ENCODE results near the gene ZNF618. TPM values are rescaled to one million over a fixed set of nuclear protein-coding genes. Genes with fewer than 3 reads are reported as not detected.

The ZNF618 gene
- polyA plus RNA-seq, 1 of the 3 experiments (the other 2 are of a cell fraction) = 6.2 TPM

DNA sequence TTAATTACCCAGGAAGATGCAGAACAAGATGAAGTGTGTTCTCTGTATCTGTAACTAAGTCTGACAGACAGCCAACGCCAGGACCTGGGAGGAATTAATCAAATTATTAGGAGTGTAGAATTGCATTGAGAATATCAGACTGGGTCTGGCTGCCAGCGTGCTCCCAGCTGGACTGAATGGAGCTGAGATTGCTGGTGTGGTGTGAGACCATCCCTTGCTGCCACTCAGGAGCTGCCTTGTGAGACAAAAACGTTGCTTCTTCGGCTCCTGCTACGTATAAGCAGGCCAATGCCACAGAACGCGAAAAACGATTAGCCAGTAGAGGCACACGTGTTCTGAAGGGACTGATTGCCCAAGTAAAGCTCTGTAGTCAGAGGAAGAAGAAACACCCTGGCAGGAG lies 135.2 kb downstream of the ZNF618 start:
- Histone ChIP-seq H2AFZ (ENCODE audit: low read depth) (no peak overlapping the region), H3K4me3 (ENCODE audit: low read depth in 2 of 2, low read length in 1 of 2) (no peak overlapping the region; a peak in 1 of 4 replicates), H3K27me3 (ENCODE audit: insufficient read depth) (no peaks in the 10 kb centered on the region), H3K27ac (ENCODE audit: low read depth in 2 of 2, low read length in 1 of 2) (peak overlapping the region in 1 of 2 experiments; percentile 94; a peak in 2 of 4 replicates), H3K79me2 (ENCODE audit: insufficient read depth) (no peaks in the 10 kb centered on the region), H3K36me3 (replicated peaks in 1 of 2; ENCODE audit: control insufficient read depth in 1 of 2, insufficient read depth in 2 of 2, low read length in 1 of 2) (peaks cover 53 to 58% of the 10 kb centered on the region in 2 experiments), H3K9ac (no peak overlapping the region), H4K20me1 (ENCODE audit: insufficient read depth) (no peaks in the 10 kb centered on the region), H3F3A (replicated peaks; ENCODE audit: insufficient read depth) (no peaks in the 10 kb centered on the region), H3K4me1 (ENCODE audit: control insufficient read depth in 1 of 2, insufficient read depth in 2 of 2, low read depth in 1 of 2, low read length in 1 of 2) (peaks cover 0 to 27% of the 10 kb centered on the region in 2 experiments; a peak in 2 of 4 replicates), H3K4me2 (no peak overlapping the region), H3K9me3 (no peaks in the 10 kb centered on the region), H3K9me2 (no peaks in the 10 kb centered on the region)
- POLR2A ChIA-PET = no interaction called here
- WGBS (ENCODE audit: low lambda C conversion rate) = 76% methylated on average over 9 of the region's 9 CpGs
- CTCF ChIA-PET = interaction anchor here (0.7 to 1.3 kb wide), 2 partner anchors 14 to 21 kb away, joined by 3 read pairs; no protein-coding TSS in a partner anchor
- peak in 1 of 2 experiments; percentile 62; a peak in 2 of 4 replicates for TF ChIP-seq EP300 (IDR thresholded peaks at IDR 0.05; ENCODE audit: borderline replicate concordance in 1 of 2, low read depth in 1 of 2, low read length in 1 of 2)
- no peak for TF ChIP-seq NRF1 (IDR thresholded peaks at IDR 0.05; ENCODE audit: low read depth, low read length)
- DNase-seq = no peak

DNA sequence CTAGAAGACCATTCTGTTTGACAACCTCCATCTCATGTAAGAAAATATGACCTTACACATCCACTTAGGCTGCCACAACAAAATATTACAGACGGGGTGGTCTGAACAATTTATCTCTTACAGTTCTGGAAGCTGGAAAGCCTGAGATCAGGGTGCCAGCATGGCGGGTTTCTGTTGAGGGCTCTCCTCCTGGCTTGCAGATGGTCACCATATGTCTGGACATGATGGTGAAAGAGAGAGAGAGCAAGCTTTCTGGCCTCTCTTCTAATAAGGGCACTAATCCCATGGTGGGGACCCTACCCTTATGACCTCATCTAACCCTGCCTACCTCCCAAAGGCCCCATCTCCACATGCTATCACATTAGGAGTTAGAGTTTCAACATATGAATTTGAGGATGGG lies 136.0 kb downstream of the ZNF618 start:
- POLR2A ChIA-PET = no interaction called here
- DNase-seq = no peak
- Histone ChIP-seq H2AFZ (ENCODE audit: low read depth) (no peak overlapping the region), H4K20me1 (ENCODE audit: insufficient read depth) (no peaks in the 10 kb centered on the region), H3K4me3 (ENCODE audit: low read depth in 2 of 2, low read length in 1 of 2) (no peak overlapping the region; a peak in 1 of 4 replicates), H3K79me2 (ENCODE audit: insufficient read depth) (no peaks in the 10 kb centered on the region), H3K27me3 (ENCODE audit: insufficient read depth) (no peaks in the 10 kb centered on the region), H3F3A (replicated peaks; ENCODE audit: insufficient read depth) (no peaks in the 10 kb centered on the region), H3K9me2 (no peaks in the 10 kb centered on the region), H3K27ac (ENCODE audit: low read depth in 2 of 2, low read length in 1 of 2) (peak overlapping the region in 1 of 2 experiments; percentile 94; a peak in 2 of 4 replicates), H3K4me2 (no peak overlapping the region), H3K36me3 (replicated peaks in 1 of 2; ENCODE audit: control insufficient read depth in 1 of 2, insufficient read depth in 2 of 2, low read length in 1 of 2) (peaks cover 53 to 62% of the 10 kb centered on the region in 2 experiments), H3K4me1 (ENCODE audit: control insufficient read depth in 1 of 2, insufficient read depth in 2 of 2, low read depth in 1 of 2, low read length in 1 of 2) (peaks cover 0 to 27% of the 10 kb centered on the region in 2 experiments; a peak in 2 of 4 replicates), H3K9me3 (no peaks in the 10 kb centered on the region), H3K9ac (no peak overlapping the region)
- TF ChIP-seq MEF2A (IDR thresholded peaks at IDR 0.05; ENCODE audit: borderline replicate concordance, low read depth) = no peak
- TF ChIP-seq, protein P1, sequence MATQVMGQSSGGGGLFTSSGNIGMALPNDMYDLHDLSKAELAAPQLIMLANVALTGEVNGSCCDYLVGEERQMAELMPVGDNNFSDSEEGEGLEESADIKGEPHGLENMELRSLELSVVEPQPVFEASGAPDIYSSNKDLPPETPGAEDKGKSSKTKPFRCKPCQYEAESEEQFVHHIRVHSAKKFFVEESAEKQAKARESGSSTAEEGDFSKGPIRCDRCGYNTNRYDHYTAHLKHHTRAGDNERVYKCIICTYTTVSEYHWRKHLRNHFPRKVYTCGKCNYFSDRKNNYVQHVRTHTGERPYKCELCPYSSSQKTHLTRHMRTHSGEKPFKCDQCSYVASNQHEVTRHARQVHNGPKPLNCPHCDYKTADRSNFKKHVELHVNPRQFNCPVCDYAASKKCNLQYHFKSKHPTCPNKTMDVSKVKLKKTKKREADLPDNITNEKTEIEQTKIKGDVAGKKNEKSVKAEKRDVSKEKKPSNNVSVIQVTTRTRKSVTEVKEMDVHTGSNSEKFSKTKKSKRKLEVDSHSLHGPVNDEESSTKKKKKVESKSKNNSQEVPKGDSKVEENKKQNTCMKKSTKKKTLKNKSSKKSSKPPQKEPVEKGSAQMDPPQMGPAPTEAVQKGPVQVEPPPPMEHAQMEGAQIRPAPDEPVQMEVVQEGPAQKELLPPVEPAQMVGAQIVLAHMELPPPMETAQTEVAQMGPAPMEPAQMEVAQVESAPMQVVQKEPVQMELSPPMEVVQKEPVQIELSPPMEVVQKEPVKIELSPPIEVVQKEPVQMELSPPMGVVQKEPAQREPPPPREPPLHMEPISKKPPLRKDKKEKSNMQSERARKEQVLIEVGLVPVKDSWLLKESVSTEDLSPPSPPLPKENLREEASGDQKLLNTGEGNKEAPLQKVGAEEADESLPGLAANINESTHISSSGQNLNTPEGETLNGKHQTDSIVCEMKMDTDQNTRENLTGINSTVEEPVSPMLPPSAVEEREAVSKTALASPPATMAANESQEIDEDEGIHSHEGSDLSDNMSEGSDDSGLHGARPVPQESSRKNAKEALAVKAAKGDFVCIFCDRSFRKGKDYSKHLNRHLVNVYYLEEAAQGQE (IDR thresholded peaks at IDR 0.05; ENCODE audit: low read depth, low read length) = no peak
- no peak for TF ChIP-seq EP300 (IDR thresholded peaks at IDR 0.05; ENCODE audit: borderline replicate concordance in 1 of 2, low read depth in 1 of 2, low read length in 1 of 2)
- TF ChIP-seq POLR2AphosphoS5 (IDR thresholded peaks at IDR 0.05; ENCODE audit: low read depth, low read length) = no peak
- TF ChIP-seq YY1 (IDR thresholded peaks at IDR 0.05; ENCODE audit: low read depth) = no peak
- no peak for TF ChIP-seq TAF1 (IDR thresholded peaks at IDR 0.05; ENCODE audit: borderline replicate concordance, low read depth, low read length)
- TF ChIP-seq, protein P2, sequence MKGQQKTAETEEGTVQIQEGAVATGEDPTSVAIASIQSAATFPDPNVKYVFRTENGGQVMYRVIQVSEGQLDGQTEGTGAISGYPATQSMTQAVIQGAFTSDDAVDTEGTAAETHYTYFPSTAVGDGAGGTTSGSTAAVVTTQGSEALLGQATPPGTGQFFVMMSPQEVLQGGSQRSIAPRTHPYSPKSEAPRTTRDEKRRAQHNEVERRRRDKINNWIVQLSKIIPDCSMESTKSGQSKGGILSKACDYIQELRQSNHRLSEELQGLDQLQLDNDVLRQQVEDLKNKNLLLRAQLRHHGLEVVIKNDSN (IDR thresholded peaks at IDR 0.05; ENCODE audit: borderline replicate concordance, low read depth) = no peak
- TF ChIP-seq RFX5 (IDR thresholded peaks at IDR 0.05; ENCODE audit: low read length) = no peak
- TF ChIP-seq TCF12 (IDR thresholded peaks at IDR 0.05) = no peak
- TF ChIP-seq NFIC (IDR thresholded peaks at IDR 0.05; ENCODE audit: borderline replicate concordance) = no peak
- TF ChIP-seq NRF1 (IDR thresholded peaks at IDR 0.05; ENCODE audit: low read depth, low read length) = no peak
- no peak for TF ChIP-seq SMC3 (IDR thresholded peaks at IDR 0.05; ENCODE audit: low read depth, low read length)
- no peak for TF ChIP-seq RAD21 (IDR thresholded peaks at IDR 0.05; ENCODE audit: low read length)
- no peak for TF ChIP-seq EZH2phosphoT487 (IDR thresholded peaks at IDR 0.05; ENCODE audit: borderline replicate concordance, low read depth)
- TF ChIP-seq SIN3A (IDR thresholded peaks at IDR 0.05; ENCODE audit: borderline replicate concordance, low read depth, low read length) = no peak
- WGBS (ENCODE audit: low lambda C conversion rate) = 90% methylated on average over 2 of the region's 2 CpGs
- CTCF ChIA-PET = interaction anchor here (1.3 kb wide), 1 partner anchor 20 kb away, joined by 3 read pairs; no protein-coding TSS in a partner anchor
